ENCODE data around the gene ARHGAP33.

DNA sequence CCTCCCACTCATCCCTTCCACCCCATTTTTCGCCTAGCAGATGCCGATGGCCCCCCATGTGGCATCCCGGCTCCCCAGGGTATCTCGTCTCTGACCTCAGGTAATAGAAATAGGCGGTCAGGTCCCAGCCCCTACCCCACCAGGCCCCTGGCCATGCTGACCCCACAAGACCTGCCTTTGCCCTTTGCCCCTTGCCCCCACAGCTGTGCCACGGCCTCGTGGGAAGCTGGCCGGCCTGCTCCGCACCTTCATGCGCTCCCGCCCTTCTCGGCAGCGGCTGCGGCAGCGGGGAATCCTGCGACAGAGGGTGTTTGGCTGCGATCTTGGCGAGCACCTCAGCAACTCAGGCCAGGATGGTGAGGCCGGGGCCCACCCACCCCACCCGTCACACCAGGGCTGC, 5.4 kb downstream of the ARHGAP33 start:
- TF ChIP-seq, protein P1, sequence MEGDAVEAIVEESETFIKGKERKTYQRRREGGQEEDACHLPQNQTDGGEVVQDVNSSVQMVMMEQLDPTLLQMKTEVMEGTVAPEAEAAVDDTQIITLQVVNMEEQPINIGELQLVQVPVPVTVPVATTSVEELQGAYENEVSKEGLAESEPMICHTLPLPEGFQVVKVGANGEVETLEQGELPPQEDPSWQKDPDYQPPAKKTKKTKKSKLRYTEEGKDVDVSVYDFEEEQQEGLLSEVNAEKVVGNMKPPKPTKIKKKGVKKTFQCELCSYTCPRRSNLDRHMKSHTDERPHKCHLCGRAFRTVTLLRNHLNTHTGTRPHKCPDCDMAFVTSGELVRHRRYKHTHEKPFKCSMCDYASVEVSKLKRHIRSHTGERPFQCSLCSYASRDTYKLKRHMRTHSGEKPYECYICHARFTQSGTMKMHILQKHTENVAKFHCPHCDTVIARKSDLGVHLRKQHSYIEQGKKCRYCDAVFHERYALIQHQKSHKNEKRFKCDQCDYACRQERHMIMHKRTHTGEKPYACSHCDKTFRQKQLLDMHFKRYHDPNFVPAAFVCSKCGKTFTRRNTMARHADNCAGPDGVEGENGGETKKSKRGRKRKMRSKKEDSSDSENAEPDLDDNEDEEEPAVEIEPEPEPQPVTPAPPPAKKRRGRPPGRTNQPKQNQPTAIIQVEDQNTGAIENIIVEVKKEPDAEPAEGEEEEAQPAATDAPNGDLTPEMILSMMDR (conservative IDR thresholded peaks at IDR 0.05; ENCODE audit: low read length): no peak
- TF ChIP-seq EZH2phosphoT487 (IDR thresholded peaks at IDR 0.05; ENCODE audit: borderline replicate concordance): no peak

All from Loucy (cell line).